ENCODE data around the gene SUMO3. TPM values are rescaled to one million over a fixed set of nuclear protein-coding genes. Genes with fewer than 3 reads are reported as not detected.

The SUMO3 gene
- total and polyA plus RNA-seq, 2 donors (not counting 3 experiments of a cell fraction or from before 2014, with no cell fraction given), result 102 to 123 TPM

DNA sequence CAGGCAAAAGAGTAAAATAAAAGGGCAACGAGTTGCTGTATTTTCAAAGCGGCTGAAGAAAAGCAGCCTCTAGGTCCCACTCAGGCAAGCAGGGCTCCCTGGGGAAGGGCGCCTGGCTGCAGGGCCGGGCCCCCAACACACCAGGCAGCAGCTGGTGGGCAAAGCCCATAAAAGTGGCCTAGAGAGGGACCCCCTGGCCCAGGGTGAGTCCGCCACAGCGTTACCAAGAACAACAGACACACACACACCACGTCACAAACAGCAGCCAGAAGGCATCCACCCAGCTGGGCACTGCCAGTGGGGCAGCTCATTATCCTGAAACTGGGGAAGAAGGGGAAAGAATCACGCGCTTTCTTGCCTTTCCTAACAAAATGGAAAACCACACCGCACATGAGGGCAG lies 4.7 kb downstream of the SUMO3 start:
- Histone ChIP-seq H2AFZ (ENCODE audit: low read depth, low read length) (no peak overlapping the region), H3K27ac (ENCODE audit: insufficient read depth, low read depth, low read length) (no peak overlapping the region), H4K20me1 (replicated peaks; ENCODE audit: control insufficient read depth, extremely low read depth, insufficient read depth, low read length) (no peaks in the 10 kb centered on the region), H3K9me1 (replicated peaks; ENCODE audit: control insufficient read depth, extremely low read depth, insufficient read depth, low read length) (no peaks in the 10 kb centered on the region), H3K4me2 (ENCODE audit: insufficient read depth, low read length) (no peak overlapping the region), H3K9ac (replicated peaks; ENCODE audit: extremely low read depth, insufficient read depth, low read length) (no peak overlapping the region), H3K4me3 (replicated peaks in 1 of 3; ENCODE audit: insufficient read depth in 1 of 3, low read depth in 1 of 3, low read length in 3 of 3) (no peak overlapping the region), H3K27me3 (ENCODE audit: control insufficient read depth in 2 of 2, insufficient read depth in 2 of 2, low read length in 2 of 2) (no peaks in the 10 kb centered on the region), H3K36me3 (ENCODE audit: control insufficient read depth in 2 of 2, extremely low read depth in 1 of 2, insufficient read depth in 2 of 2, low read length in 2 of 2) (peaks cover 2 to 26% of the 10 kb centered on the region in 2 experiments), H3K79me2 (ENCODE audit: control insufficient read depth, insufficient read depth, low read length) (peaks cover 79% of the 10 kb centered on the region), H3K4me1 (ENCODE audit: control insufficient read depth, extremely low read depth, insufficient read depth, low read length) (no peaks in the 10 kb centered on the region), H3K9me3 (replicated peaks; ENCODE audit: control insufficient read depth, insufficient read depth, low read length) (no peaks in the 10 kb centered on the region)
- CTCF ChIA-PET, result no interaction called here
- no peak for DNase-seq (ENCODE audit: low read depth, low spot score)
- no TSS peak for BruUV-seq (replicated peaks)
- no peak for TF ChIP-seq MYC (IDR thresholded peaks at IDR 0.05; ENCODE audit: low read depth, low read length)
- TF ChIP-seq, protein P1, sequence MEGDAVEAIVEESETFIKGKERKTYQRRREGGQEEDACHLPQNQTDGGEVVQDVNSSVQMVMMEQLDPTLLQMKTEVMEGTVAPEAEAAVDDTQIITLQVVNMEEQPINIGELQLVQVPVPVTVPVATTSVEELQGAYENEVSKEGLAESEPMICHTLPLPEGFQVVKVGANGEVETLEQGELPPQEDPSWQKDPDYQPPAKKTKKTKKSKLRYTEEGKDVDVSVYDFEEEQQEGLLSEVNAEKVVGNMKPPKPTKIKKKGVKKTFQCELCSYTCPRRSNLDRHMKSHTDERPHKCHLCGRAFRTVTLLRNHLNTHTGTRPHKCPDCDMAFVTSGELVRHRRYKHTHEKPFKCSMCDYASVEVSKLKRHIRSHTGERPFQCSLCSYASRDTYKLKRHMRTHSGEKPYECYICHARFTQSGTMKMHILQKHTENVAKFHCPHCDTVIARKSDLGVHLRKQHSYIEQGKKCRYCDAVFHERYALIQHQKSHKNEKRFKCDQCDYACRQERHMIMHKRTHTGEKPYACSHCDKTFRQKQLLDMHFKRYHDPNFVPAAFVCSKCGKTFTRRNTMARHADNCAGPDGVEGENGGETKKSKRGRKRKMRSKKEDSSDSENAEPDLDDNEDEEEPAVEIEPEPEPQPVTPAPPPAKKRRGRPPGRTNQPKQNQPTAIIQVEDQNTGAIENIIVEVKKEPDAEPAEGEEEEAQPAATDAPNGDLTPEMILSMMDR (IDR thresholded peaks at IDR 0.05; ENCODE audit: extremely low read depth in 1 of 2, insufficient read depth in 1 of 2, low read depth in 1 of 2, low read length in 2 of 2), result no peak
- TF ChIP-seq GATA2 (IDR thresholded peaks at IDR 0.05; ENCODE audit: insufficient read depth, insufficient read length, low read depth, low read length), result no peak
- no peak for TF ChIP-seq POLR2A (IDR thresholded peaks at IDR 0.05; ENCODE audit: low read depth, low read length)
- no peak for TF ChIP-seq EZH2 (IDR thresholded peaks at IDR 0.05; ENCODE audit: borderline replicate concordance, low read depth, low read length, severe bottlenecking)
- TF ChIP-seq, protein P2, sequence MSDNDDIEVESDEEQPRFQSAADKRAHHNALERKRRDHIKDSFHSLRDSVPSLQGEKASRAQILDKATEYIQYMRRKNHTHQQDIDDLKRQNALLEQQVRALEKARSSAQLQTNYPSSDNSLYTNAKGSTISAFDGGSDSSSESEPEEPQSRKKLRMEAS (IDR thresholded peaks at IDR 0.05; ENCODE audit: insufficient read depth, insufficient read length), result no peak
- no peak for TF ChIP-seq JUN (IDR thresholded peaks at IDR 0.05; ENCODE audit: borderline replicate concordance, insufficient read depth, insufficient read length, low read depth)
- no peak for TF ChIP-seq FOS (IDR thresholded peaks at IDR 0.05; ENCODE audit: borderline replicate concordance, insufficient read depth, low read length)
- no peak for TF ChIP-seq POLR2AphosphoS5 (IDR thresholded peaks at IDR 0.05; ENCODE audit: insufficient read depth, low read depth, low read length)
- intact Hi-C loops (cut with micrococcal nuclease), result no loop called here
- no peak for FAIRE-seq
- POLR2A ChIA-PET, result no interaction called here
- dilution Hi-C loops (cut with MboI; ENCODE audit: extremely low pct_ligation_motif_present, low sequenced_read_pairs), result no loop called here

All from endothelial cell of umbilical vein (primary cell).